Erythroblast (primary cell): Measurements from ENCODE around the gene SEMA4G.

Source experiments
- GATA1 ChIP-seq: IDR thresholded peaks from 2 replicates; pipeline ENCODE4 v1.6.1; 2011; ENCODE audit warnings: low read depth, mild to moderate bottlenecking, control low read depth, low read length, moderate library complexity
- POLR2A ChIP-seq: IDR thresholded peaks from 2 replicates; pipeline ENCODE4 v1.6.1; 2011; ENCODE audit warnings: mild to moderate bottlenecking, low read length

- TF ChIP-seq POLR2A (no peak), GATA1 (no peak)
These were observed 38.9 kb upstream of the SEMA4G start for GRCh38 chr10:100930368-100930767.
